Cortex of kidney (tissue), 1 donor: Measurements from ENCODE around the gene MAK.
"Not testable (repeated sequence)": the region's sequence is repeated elsewhere in the genome, so short reads cannot be mapped to it uniquely, and the experiment has no call there.

ENCODE experiments used
- DNase-seq: peaks from one replicate; lab custom pipeline; 2025; lab: John Stamatoyannopoulos, UW

Gene MAK

GRCh38 chr6:10779076-10779475, 59.3 kb downstream of the MAK start:
- DNase-seq = no peak

GRCh38 chr6:10778230-10778629, 60.1 kb downstream of the MAK start:
- no peak for DNase-seq

- no peak for DNase-seq
Measured at GRCh38 chr6:10771371-10771894, 66.9 kb downstream of the MAK start.

GRCh38 chr6:10769419-10769818, 68.9 kb downstream of the MAK start:
- DNase-seq = no peak

GRCh38 chr6:10763006-10763405, 75.3 kb downstream of the MAK start:
- DNase-seq = no peak

GRCh38 chr6:10759884-10760329, 78.4 kb downstream of the MAK start:
- no peak for DNase-seq

GRCh38 chr6:10759312-10759839, 79.0 kb downstream of the MAK start:
- no peak for DNase-seq

- no peak for DNase-seq
Measured at GRCh38 chr6:10756085-10756484, 82.3 kb downstream of the MAK start.

- DNase-seq = not testable (repeated sequence)
Measured at GRCh38 chr6:10751757-10752156, 86.6 kb downstream of the MAK start.

- DNase-seq = not testable (repeated sequence)
Measured at GRCh38 chr6:10750568-10750967, 87.8 kb downstream of the MAK start.

- no peak for DNase-seq
Measured at GRCh38 chr6:10749734-10750133, 88.6 kb downstream of the MAK start.

GRCh38 chr6:10747251-10747972, 90.9 kb downstream of the MAK start, which contains the start of gene TMEM14B:
Gene TMEM14B (plus strand): TSS chr6:10747805. CDS start chr6:10749246, 1,441 bp downstream.
- DNase-seq = peak; percentile 87

GRCh38 chr6:10746915-10747250, 91.5 kb downstream of the MAK start:
- DNase-seq = no peak

GRCh38 chr6:10745116-10745515, 93.2 kb downstream of the MAK start:
- no peak for DNase-seq

- no peak for DNase-seq
Measured at GRCh38 chr6:10743515-10743914, 94.8 kb downstream of the MAK start.

- DNase-seq = no peak
Measured at GRCh38 chr6:10742251-10742650, 96.1 kb downstream of the MAK start.

GRCh38 chr6:10741643-10742042, 96.7 kb downstream of the MAK start:
- DNase-seq = not testable (repeated sequence)

- no peak for DNase-seq
Measured at GRCh38 chr6:10740061-10740460, 98.3 kb downstream of the MAK start.

- DNase-seq = no peak
Measured at GRCh38 chr6:10736731-10737130, 101.6 kb downstream of the MAK start.

GRCh38 chr6:10733863-10734262, 104.5 kb downstream of the MAK start:
- no peak for DNase-seq

GRCh38 chr6:10733151-10733715, 105.1 kb downstream of the MAK start:
- no peak for DNase-seq

- DNase-seq = no peak
Measured at GRCh38 chr6:10730254-10730653, 108.1 kb downstream of the MAK start.

- DNase-seq = no peak
Measured at GRCh38 chr6:10725716-10726115, 112.6 kb downstream of the MAK start.
